PC-3 (cell line): ENCODE measurements around the gene NUB1.

Experiments
- CTCF ChIP-seq: fragments of 300-600 bp; sonication (generic); conservative IDR thresholded peaks from 2 replicates; pipeline ENCODE4 v1.5.1; 2017; ENCODE audit warnings: antibody characterized with exemption, low read depth, mild to moderate bottlenecking, low read length
- EZH2 ChIP-seq: fragments of 300-600 bp; sonication (generic); IDR thresholded peaks from one replicate; pipeline ENCODE4 v1.6.1; 2017; ENCODE audit warnings: antibody characterized with exemption, mild to moderate bottlenecking, low read length; ENCODE audit not compliant: unreplicated experiment
- EZH2phosphoT487 ChIP-seq: fragments of 300-600 bp; sonication (generic); IDR thresholded peaks from 2 replicates; pipeline ENCODE4 v1.6.1; 2018; ENCODE audit warnings: mild to moderate bottlenecking, antibody characterized with exemption, low read length, borderline replicate concordance

DNA sequence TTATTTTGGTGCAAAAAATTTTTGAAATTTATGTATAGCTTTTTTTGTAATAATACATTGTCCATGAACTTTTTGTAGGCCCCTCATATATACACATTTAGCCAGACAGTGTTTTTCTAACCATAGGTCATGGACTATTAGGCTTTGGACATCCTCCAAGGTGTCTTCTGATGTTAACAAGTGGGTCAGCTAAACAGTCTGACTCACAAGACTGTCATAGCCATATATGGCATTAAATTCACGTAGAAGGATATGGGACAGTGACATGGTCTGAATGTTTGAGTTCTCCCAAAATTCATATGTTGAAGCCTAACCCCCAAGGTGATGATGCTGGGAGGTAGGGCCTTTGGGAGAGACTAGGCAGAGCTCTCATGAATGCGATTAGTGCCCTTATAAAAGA lies 14.0 kb upstream of the NUB1 start:
- no peak for TF ChIP-seq CTCF
- no peak for TF ChIP-seq EZH2phosphoT487
- no peak for TF ChIP-seq EZH2
